Adrenal gland (tissue), 12 donors: Measurements from ENCODE around the gene EDN2. TPM values are rescaled to one million over a fixed set of nuclear protein-coding genes. Genes with fewer than 3 reads are reported as not detected.

Source experiments
- DNase-seq, 7 donors: peaks; one replicate each; pipeline ENCODE4 v3.0.0-alpha.2; 2019 to 2020
- H3K27ac ChIP-seq, 5 donors: fragments of 200-600 bp; sonication (generic) in 4 of 5; 1 replicate in 3 of 5; 2 replicates in 2 of 5; pipeline versions ENCODE4 v1.5.1 to v1.8.0; 2016 to 2020; ENCODE audit warnings: mild to moderate bottlenecking in 1 of 5
- H3K27me3 ChIP-seq: fragments of 200-600 bp; 2 replicates; pipeline ENCODE4 v1.8.0; 2021
- H3K36me3 ChIP-seq, 2 donors: fragments of 200-600 bp; replicated peaks in 1 of 2; 1 replicate in 1 of 2; 2 replicates in 1 of 2; pipeline versions ENCODE4 v1.5.1 to v1.8.0; 2018 to 2022
- H3K4me1 ChIP-seq, 2 donors: fragments of 200-600 bp; replicated peaks in 1 of 2; 1 replicate in 1 of 2; 2 replicates in 1 of 2; pipeline versions ENCODE4 v1.5.1 to v1.8.0; 2018 to 2021
- H3K4me3 ChIP-seq, 4 donors: fragments of 200-600 bp; sonication (generic) in 3 of 4; one replicate each; pipeline ENCODE4 v1.5.1; 2016 to 2018
- H3K9me3 ChIP-seq, 3 donors: fragments of 200-600 bp; sonication (generic) in 1 of 3; replicated peaks in 1 of 3; 1 replicate in 2 of 3; 2 replicates in 1 of 3; pipeline versions ENCODE4 v1.5.1 to v1.8.0; 2016 to 2021
- POLR2A ChIP-seq, 2 donors: fragments of 450-650 bp; IDR thresholded peaks; one replicate each; pipeline ENCODE4 v1.6.1; 2017; ENCODE audit warnings: antibody characterized with exemption in 2 of 2, mild to moderate bottlenecking in 2 of 2, moderate library complexity in 1 of 2
- WGBS, 4 donors: extraction: QIAGEN DNeasy Blood & Tissue Kit in 2 of 4; methylation state at CpG; one replicate each; pipeline versions ENCODE4 v1.1.5 to v1.1.7; 2013 to 2017; 5-methylcytosine and 5-hydroxymethylcytosine counted together
- intact Hi-C, 2 donors: fragments of 100-400 bp; cut with DNase I; formaldehyde crosslinking; loops; one replicate each; pipeline versions ENCODE4 v1.14.1 to v1.15.0; 2022 to 2023
- polyA plus RNA-seq, 3 donors: library from polyadenylated mRNA; stranded (reverse); fragments of 200-250 nt in 2 of 3; fragments of 350-450 nt in 1 of 3; fragmentation: Illumina TruSeq in 1 of 3; extraction: RNeasy Lipid Tissue Mini Kit (QIAGEN cat#74804) in 1 of 3; gene quantifications; one replicate each; pipeline ENCODE4 v1.2.3, GENCODE V29; 2013 to 2014
- total RNA-seq, 9 donors: library from RNA; depleted of rRNA in 4 of 9; stranded (reverse); fragments of >200 nt in 4 of 9; fragments of 120-200 nt in 1 of 9; fragmentation: NEBNext Ultra II Directional in 1 of 9; extraction: Animal tissue kit (Norgen Biotek cat#: 25700) in 1 of 9; gene quantifications; one replicate each; pipeline versions ENCODE4 v1.1.0 to v1.2.4, GENCODE V29; 2013 to 2023
- TF ChIP-seq, protein P1 (sequence below), 6 experiments: fragments of 450-650 bp in 4 of 6; fragments of 200-600 bp in 2 of 6; sonication (generic) in 1 of 6; IDR thresholded peaks; 1 replicate in 5 of 6; 2 replicates in 1 of 6; pipeline versions ENCODE4 v1.5.1 to v1.8.0; 2016 to 2021; ENCODE audit warnings: antibody characterized with exemption in 6 of 6, mild to moderate bottlenecking in 2 of 6, moderate library complexity in 1 of 6
- donor health status: healthy with polysubstance abuse.
- donor health status: Bipolar disorder and iron deficiency.
- donor health status: DM: yes; HTN: yes; CAD: no.
- donor health status: DM: no; HTN: no; CAD: no.
- donor health status: DM: no; HTN: no; CAD: no.
- donor health status: DM: yes; HTN: yes; CAD: no.

Gene EDN2
- total and polyA plus RNA-seq, 12 donors: 0.07 to 0.39 TPM; not detected in 10

- peaks cover 33 to 46% of the 10 kb centered on the region in 2 donors for H3K4me1 ChIP-seq
- 90 to 100% (median 93%) methylated on average over 5 to 10 of the region's 10 CpGs for WGBS, 4 donors
- no peak overlapping the region for H3K4me3 ChIP-seq
- DNase-seq: peak in 1 of 7 donors; percentile 16
- intact Hi-C loops: no loop called here
- no peaks in the 10 kb centered on the region for H3K36me3 ChIP-seq
- no peaks in the 10 kb centered on the region for H3K27me3 ChIP-seq
- H3K9me3 ChIP-seq: no peaks in the 10 kb centered on the region
- TF ChIP-seq POLR2A (IDR thresholded peaks at IDR 0.05): no peak
- TF ChIP-seq, protein P1, sequence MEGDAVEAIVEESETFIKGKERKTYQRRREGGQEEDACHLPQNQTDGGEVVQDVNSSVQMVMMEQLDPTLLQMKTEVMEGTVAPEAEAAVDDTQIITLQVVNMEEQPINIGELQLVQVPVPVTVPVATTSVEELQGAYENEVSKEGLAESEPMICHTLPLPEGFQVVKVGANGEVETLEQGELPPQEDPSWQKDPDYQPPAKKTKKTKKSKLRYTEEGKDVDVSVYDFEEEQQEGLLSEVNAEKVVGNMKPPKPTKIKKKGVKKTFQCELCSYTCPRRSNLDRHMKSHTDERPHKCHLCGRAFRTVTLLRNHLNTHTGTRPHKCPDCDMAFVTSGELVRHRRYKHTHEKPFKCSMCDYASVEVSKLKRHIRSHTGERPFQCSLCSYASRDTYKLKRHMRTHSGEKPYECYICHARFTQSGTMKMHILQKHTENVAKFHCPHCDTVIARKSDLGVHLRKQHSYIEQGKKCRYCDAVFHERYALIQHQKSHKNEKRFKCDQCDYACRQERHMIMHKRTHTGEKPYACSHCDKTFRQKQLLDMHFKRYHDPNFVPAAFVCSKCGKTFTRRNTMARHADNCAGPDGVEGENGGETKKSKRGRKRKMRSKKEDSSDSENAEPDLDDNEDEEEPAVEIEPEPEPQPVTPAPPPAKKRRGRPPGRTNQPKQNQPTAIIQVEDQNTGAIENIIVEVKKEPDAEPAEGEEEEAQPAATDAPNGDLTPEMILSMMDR (IDR thresholded peaks at IDR 0.05): no peak
- no peak overlapping the region for H3K27ac ChIP-seq
These were observed 4.0 kb downstream of the EDN2 start for GRCh38 chr1:41480204-41481108.

- H3K27me3 ChIP-seq: no peaks in the 10 kb centered on the region
- WGBS, 4 donors: 85 to 96% (median 94%) methylated on average over 3 of the region's 3 CpGs
- H3K4me1 ChIP-seq: peaks cover 33 to 46% of the 10 kb centered on the region in 2 donors
- no peak for DNase-seq
- H3K9me3 ChIP-seq: no peaks in the 10 kb centered on the region
- no peaks in the 10 kb centered on the region for H3K36me3 ChIP-seq
- intact Hi-C loops: no loop called here
- no peak overlapping the region for H3K4me3 ChIP-seq
- TF ChIP-seq POLR2A (IDR thresholded peaks at IDR 0.05): no peak
- TF ChIP-seq, protein P1 (IDR thresholded peaks at IDR 0.05): no peak
- H3K27ac ChIP-seq: no peak overlapping the region
These were observed 4.7 kb downstream of the EDN2 start for GRCh38 chr1:41479808-41480160.

GRCh38 chr1:41479000-41479807 is 5.3 kb downstream of the EDN2 start:
- peak in 6 of 7 donors; percentile 55 to 72 (median 67) for DNase-seq
- peak overlapping the region in 1 of 5 donors; percentile 5 for H3K27ac ChIP-seq
- peaks cover 36 to 46% of the 10 kb centered on the region in 2 donors for H3K4me1 ChIP-seq
- 60 to 90% (median 71%) methylated on average over 10 to 19 of the region's 19 CpGs for whole genome bisulfite sequencing, 4 donors
- intact Hi-C loops: no loop called here
- no peaks in the 10 kb centered on the region for H3K9me3 ChIP-seq
- no peaks in the 10 kb centered on the region for H3K36me3 ChIP-seq
- no peaks in the 10 kb centered on the region for H3K27me3 ChIP-seq
- H3K4me3 ChIP-seq: no peak overlapping the region
- TF ChIP-seq POLR2A (IDR thresholded peaks at IDR 0.05): no peak
- TF ChIP-seq, protein P1 (IDR thresholded peaks at IDR 0.05): no peak

GRCh38 chr1:41478118-41478748 is 6.2 kb downstream of the EDN2 start:
- TF ChIP-seq, protein P1 (IDR thresholded peaks at IDR 0.05): no peak
- TF ChIP-seq POLR2A (IDR thresholded peaks at IDR 0.05): no peak
- Histone ChIP-seq H3K27me3 (no peaks in the 10 kb centered on the region), H3K4me3 (no peak overlapping the region), H3K36me3 (no peaks in the 10 kb centered on the region), H3K9me3 (no peaks in the 10 kb centered on the region), H3K27ac (no peak overlapping the region), H3K4me1 (peaks cover 40 to 53% of the 10 kb centered on the region in 2 donors)
- peak in 1 of 7 donors; percentile 26 for DNase-seq
- intact Hi-C loops: no loop called here
- 80 to 91% (median 86%) methylated on average over 12 of the region's 12 CpGs for WGBS, 4 donors
